Hepatocyte (in vitro differentiated cells): ENCODE results near the gene KCNIP3.
"Not testable (repeated sequence)": the region's sequence is repeated elsewhere in the genome, so short reads cannot be mapped to it uniquely, and the experiment has no call there.

ENCODE experiments used
- CTCF ChIP-seq: fragments of 200-600 bp; sonication (generic); IDR thresholded peaks from 2 replicates; pipeline ENCODE4 v1.5.1; 2016; ENCODE audit warnings: antibody characterized with exemption, mild to moderate bottlenecking; ENCODE audit not compliant: poor library complexity
- EZH2phosphoT487 ChIP-seq: fragments of 200-600 bp; sonication (generic); IDR thresholded peaks from one replicate; pipeline ENCODE4 v1.6.1; 2018; ENCODE audit warnings: antibody characterized with exemption, mild to moderate bottlenecking, low read depth, moderate library complexity; ENCODE audit not compliant: unreplicated experiment, severe bottlenecking

GRCh38 chr2:95433973-95434372 lies 136.8 kb downstream of the KCNIP3 start:
- TF ChIP-seq CTCF, EZH2phosphoT487: not testable (repeated sequence)
